K562 (cell line): Measurements from ENCODE around the gene FBXO11. TPM values are rescaled to one million over a fixed set of nuclear protein-coding genes. Genes with fewer than 3 reads are reported as not detected.

ENCODE experiments used
- ATAC-seq: fragments of 200-7000 bp; cut with Tn5 transposase; 3 replicates; pipeline ENCODE4 v1.9.1; 2020; ENCODE audit warnings: moderate library complexity
- BruUV-seq: library from RNA; stranded (reverse); fragments of 400-500 nt; replicated peaks from 2 replicates; lab custom pipeline; 2021; lab: Mats Ljungman, UMichigan
- CTCF ChIA-PET: fragments of 300-600 bp; formaldehyde crosslinking; extraction: SDS; loops from one replicate; lab custom pipeline; 2021; ENCODE audit warnings: low intra/inter-chr PET ratio; lab: Yijun Ruan, JAX
- POLR2A ChIA-PET: fragments of 300-600, 350-650 bp; sonication (Branson Sonifier 250); formaldehyde crosslinking; extraction: SDS; loops from one replicate; lab custom pipeline; 2021; ENCODE audit warnings: antibody characterized with exemption, inconsistent platforms; lab: Yijun Ruan, JAX
- DNase-seq, 4 experiments: peaks; one replicate each; pipeline versions ENCODE4 v3.0.0 to v3.0.0-alpha.2; 2011 to 2018; ENCODE audit warnings: low spot score in 3 of 4, mixed read lengths in 3 of 4; ENCODE audit errors: extremely low read depth in 1 of 4
- FAIRE-seq: peaks from 2 replicates; lab custom pipeline; 2011; peaks lifted over from hg19 to GRCh38; lab: Jason Lieb, UNC
- H2AFZ ChIP-seq: 2 replicates; pipeline ENCODE4 v1.6.0; 2011; ENCODE audit warnings: low read depth, low read length, control low read depth, inconsistent platforms
- H3K27ac ChIP-seq: fragments of 200-600 bp; 3 replicates; pipeline ENCODE4 v1.8.0; 2011; ENCODE audit warnings: low read depth, mild to moderate bottlenecking, control low read depth, inconsistent platforms, low read length, moderate library complexity, mixed read lengths; ENCODE audit errors: extremely low read depth
- H3K27me3 ChIP-seq, 2 experiments: fragments of 300-600 bp in 1 of 2; 2 replicates in 1 of 2; 3 replicates in 1 of 2; pipeline versions ENCODE4 v1.6.0 to v1.8.0; 2011; ENCODE audit warnings: inconsistent platforms in 2 of 2, low read length in 2 of 2, mild to moderate bottlenecking in 1 of 2, mixed read lengths in 1 of 2, moderate library complexity in 1 of 2; ENCODE audit not compliant: control insufficient read depth in 2 of 2, insufficient read depth in 2 of 2
- H3K36me3 ChIP-seq: fragments of 300-600 bp; 3 replicates; pipeline ENCODE4 v1.8.0; 2011; ENCODE audit warnings: mild to moderate bottlenecking, low read length, inconsistent platforms; ENCODE audit not compliant: control insufficient read depth, insufficient read depth
- H3K4me1 ChIP-seq, 2 experiments: fragments of 200-600 bp in 1 of 2; replicated peaks in 1 of 2; 2 replicates in 1 of 2; 3 replicates in 1 of 2; pipeline versions ENCODE4 v1.5.1 to v1.8.0; 2011; ENCODE audit warnings: inconsistent platforms in 2 of 2, low read length in 2 of 2, mild to moderate bottlenecking in 1 of 2, mixed read lengths in 1 of 2, moderate library complexity in 1 of 2; ENCODE audit not compliant: control insufficient read depth in 2 of 2, insufficient read depth in 2 of 2
- H3K4me2 ChIP-seq: 2 replicates; pipeline ENCODE4 v1.6.1; 2011; ENCODE audit warnings: low read length, control low read depth, inconsistent platforms, mixed read lengths; ENCODE audit not compliant: insufficient read depth
- H3K4me3 ChIP-seq: fragments of 200-600 bp; sonication (generic), shearing (Covaris generic); 2 replicates; pipeline ENCODE4 v1.5.1; 2016; ENCODE audit warnings: control low read depth, inconsistent platforms
- H3K79me2 ChIP-seq: fragments of 200-600 bp; 3 replicates; pipeline ENCODE4 v1.8.0; 2011; ENCODE audit warnings: low read length, inconsistent platforms; ENCODE audit not compliant: control insufficient read depth, insufficient read depth
- H3K9ac ChIP-seq, 2 experiments: 2 replicates each; pipeline versions ENCODE4 v1.6.0 to v1.6.1; 2011; ENCODE audit warnings: low read depth in 2 of 2, low read length in 2 of 2, control low read depth in 1 of 2, inconsistent platforms in 1 of 2, mild to moderate bottlenecking in 1 of 2, mixed read lengths in 1 of 2; ENCODE audit not compliant: insufficient read depth in 1 of 2
- H3K9me1 ChIP-seq: one replicate; pipeline ENCODE4 v1.6.0; 2011; ENCODE audit warnings: inconsistent platforms, mild to moderate bottlenecking, low read length, moderate library complexity; ENCODE audit not compliant: control insufficient read depth, insufficient read depth
- H3K9me3 ChIP-seq: replicated peaks from 2 replicates; pipeline ENCODE4 v1.5.1; 2011; ENCODE audit warnings: low read depth, low read length, inconsistent platforms; ENCODE audit not compliant: control insufficient read depth, insufficient read depth
- H4K20me1 ChIP-seq: replicated peaks from 2 replicates; pipeline ENCODE4 v1.6.1; 2011; ENCODE audit warnings: low read length, inconsistent platforms, mixed read lengths; ENCODE audit not compliant: control insufficient read depth, insufficient read depth
- CC2D1A ChIP-seq: fragments of 450-650 bp; IDR thresholded peaks from 2 replicates; pipeline ENCODE4 v1.6.1; 2017; ENCODE audit warnings: mild to moderate bottlenecking
- NR2C1 ChIP-seq, 2 experiments: fragments of 450-650 bp; IDR thresholded peaks; 2 replicates each; pipeline ENCODE4 v1.6.1; 2017; ENCODE audit warnings: mild to moderate bottlenecking in 2 of 2, antibody characterized with exemption in 1 of 2, inconsistent platforms in 1 of 2, missing compliant biosample characterization in 1 of 2, missing genetic modification characterization in 1 of 2
- NR2C2 ChIP-seq, 2 experiments: fragments of 200-800 bp in 1 of 2; sonication (Bioruptor generic) in 1 of 2; sonication (generic) in 1 of 2; formaldehyde crosslinking in 1 of 2; IDR thresholded peaks; 2 replicates each; pipeline versions ENCODE4 v1.6.1 to v1.8.0; 2016 to 2022; ENCODE audit warnings: mild to moderate bottlenecking in 1 of 2, missing compliant biosample characterization in 1 of 2, missing genetic modification characterization in 1 of 2, missing genetic modification reagents in 1 of 2
- POU5F1 ChIP-seq: fragments of 150-350 bp; IDR thresholded peaks from 2 replicates; pipeline ENCODE4 v1.6.1; 2014; ENCODE audit warnings: borderline replicate concordance, low read length, low read depth, mild to moderate bottlenecking; ENCODE audit not compliant: partially characterized antibody
- SMARCB1 ChIP-seq: IDR thresholded peaks from 2 replicates; pipeline ENCODE4 v1.6.1; 2011; ENCODE audit warnings: improper control_type of control experiment, low read depth; ENCODE audit not compliant: insufficient read length
- STAG1 ChIP-seq: sonication (generic); formaldehyde crosslinking; IDR thresholded peaks from 2 replicates; pipeline ENCODE4 v1.5.0; 2020; ENCODE audit warnings: missing genetic modification reagents, borderline replicate concordance
- WGBS: fragments of 100-300 bp; shearing (Covaris generic); methylation state at CpG from one replicate; pipeline ENCODE4 v1.1.6; 2016; ENCODE audit warnings: low coverage, mixed read lengths; ENCODE audit not compliant: insufficient coverage; ENCODE audit errors: missing lambda C conversion rate; 5-methylcytosine and 5-hydroxymethylcytosine counted together
- in situ Hi-C: fragments of 300-500 bp; cut with MboI; formaldehyde crosslinking; loops from 4 replicates; pipeline ENCODE4 v1.15.0; 2018; ENCODE audit warnings: inconsistent platforms, mixed read lengths
- intact Hi-C: fragments of 100-400 bp; cut with micrococcal nuclease; formaldehyde crosslinking; loops from 2 replicates; pipeline ENCODE4 v1.14.2; 2022
- polyA plus RNA-seq, 8 experiments: library from polyadenylated mRNA; depleted of rRNA in 4 of 8; stranded (reverse) in 5 of 8; unstranded in 3 of 8; fragments of >200 nt; fragmentation: Nextera tagmentation in 2 of 8; fragmentation: Illumina TruSeq in 1 of 8; extraction: Ambion mirVana in 2 of 8; extraction: Trizol in 1 of 8; gene quantifications; 2 replicates each; pipeline versions ENCODE4 v1.2.1 to v1.2.3, GENCODE V29; 2011 to 2014; ENCODE audit warnings: inconsistent platforms in 1 of 8, missing spikeins in 1 of 8
- total RNA-seq, 7 experiments: library from RNA; depleted of rRNA in 6 of 7; stranded (reverse); fragments of >200 nt in 6 of 7; fragmentation: Illumina TruSeq in 2 of 7; extraction: Trizol in 2 of 7; gene quantifications; 2 replicates each; pipeline versions ENCODE4 v1.2.1 to v1.2.3, GENCODE V29; 2011 to 2021; ENCODE audit warnings: low replicate concordance in 1 of 7
- TF ChIP-seq, protein P1 (sequence below): fragments of 450-650 bp; IDR thresholded peaks from 2 replicates; pipeline ENCODE4 v1.6.1; 2016

FBXO11 gene
- total and polyA plus RNA-seq, 9 of the 15 experiments (the other 6 are each of a cell fraction or from before 2014, with no cell fraction given), result 8.8 to 44.5 (median 24.1) TPM

DNA sequence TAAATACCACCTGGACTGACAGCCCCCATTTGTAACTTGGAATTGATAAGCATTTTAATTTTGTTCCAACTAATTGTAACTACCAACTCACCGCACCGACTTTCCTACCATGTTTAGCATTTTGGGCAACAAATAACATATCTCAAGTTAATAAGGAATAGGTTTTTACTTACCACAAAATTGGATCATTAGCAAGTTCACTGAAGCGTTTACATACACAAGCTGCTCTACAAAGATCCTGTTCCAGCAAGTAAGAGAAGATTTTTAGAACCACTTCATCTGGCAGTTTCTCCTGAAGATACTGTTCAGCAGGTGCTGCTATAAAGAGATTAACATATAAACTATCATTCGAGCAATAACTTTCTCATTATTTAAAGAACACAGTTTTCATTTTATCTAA is 67.6 kb downstream of the FBXO11 start (continued):
- TF ChIP-seq, protein P1, sequence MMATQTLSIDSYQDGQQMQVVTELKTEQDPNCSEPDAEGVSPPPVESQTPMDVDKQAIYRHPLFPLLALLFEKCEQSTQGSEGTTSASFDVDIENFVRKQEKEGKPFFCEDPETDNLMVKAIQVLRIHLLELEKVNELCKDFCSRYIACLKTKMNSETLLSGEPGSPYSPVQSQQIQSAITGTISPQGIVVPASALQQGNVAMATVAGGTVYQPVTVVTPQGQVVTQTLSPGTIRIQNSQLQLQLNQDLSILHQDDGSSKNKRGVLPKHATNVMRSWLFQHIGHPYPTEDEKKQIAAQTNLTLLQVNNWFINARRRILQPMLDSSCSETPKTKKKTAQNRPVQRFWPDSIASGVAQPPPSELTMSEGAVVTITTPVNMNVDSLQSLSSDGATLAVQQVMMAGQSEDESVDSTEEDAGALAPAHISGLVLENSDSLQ, result no peak
- no peak for TF ChIP-seq CC2D1A
- no peak for TF ChIP-seq SMARCB1

DNA sequence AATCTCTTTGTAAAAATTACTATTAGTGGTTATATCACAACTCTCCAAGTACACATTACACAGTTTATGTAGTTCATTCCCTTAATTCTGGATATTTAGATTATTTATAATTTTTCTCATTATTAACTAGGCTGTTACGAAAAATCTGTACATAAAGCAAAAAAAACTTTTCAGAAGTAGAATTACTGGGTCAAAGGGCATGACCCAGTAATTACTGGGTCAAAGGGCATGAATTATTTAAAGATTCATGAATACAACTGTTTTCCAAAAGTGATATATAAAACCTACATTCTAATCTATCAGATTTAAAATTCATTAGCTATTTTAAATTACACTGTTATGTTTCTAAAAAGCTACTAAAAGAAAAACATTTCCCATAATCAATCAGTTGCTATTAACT is 68.0 kb downstream of the FBXO11 start:
- H3K27ac ChIP-seq, result no peak overlapping the region
- no peak for TF ChIP-seq POU5F1
- TF ChIP-seq NR2C2 (CRISPR knock-in tag; IDR thresholded peaks at IDR 0.05), result no peak
- TF ChIP-seq NR2C2 (tag; IDR thresholded peaks at IDR 0.05), result peak; percentile 53
- no peak for TF ChIP-seq STAG1 (CRISPR knock-in tag)
- TF ChIP-seq NR2C1 (IDR thresholded peaks at IDR 0.05), result peak; percentile 48; the same call in 1 of the 2 replicates
- TF ChIP-seq NR2C1 (tag; IDR thresholded peaks at IDR 0.05), result peak; percentile 38
- no peak for DNase-seq
- H3K27me3 ChIP-seq, result no peaks in the 10 kb centered on the region
- BruUV-seq, result TSS peak; percentile 31
- CTCF ChIA-PET, result no interaction called here
- no peak overlapping the region for H2AFZ ChIP-seq
- H3K4me3 ChIP-seq, result no peak overlapping the region
- 94% methylated on average over 1 of the region's 1 CpG for whole genome bisulfite sequencing
- H3K79me2 ChIP-seq, result peaks cover 16% of the 10 kb centered on the region
- no peak overlapping the region for H3K4me2 ChIP-seq
- H4K20me1 ChIP-seq, result no peaks in the 10 kb centered on the region
- no peaks in the 10 kb centered on the region for H3K4me1 ChIP-seq
- ATAC-seq, result no peak
- peaks cover 58% of the 10 kb centered on the region for H3K36me3 ChIP-seq
- POLR2A ChIA-PET, result interaction anchor here (1.0 kb wide), 1 partner anchor 12 kb away, joined by 3 read pairs; no protein-coding TSS in a partner anchor
- intact Hi-C loops (no loop called here), in situ Hi-C loops (no loop called here)
- H3K9me1 ChIP-seq, result no peaks in the 10 kb centered on the region
- no peak overlapping the region for H3K9ac ChIP-seq
- FAIRE-seq, result no peak
- H3K9me3 ChIP-seq, result no peaks in the 10 kb centered on the region
